GM12874 (cell line): ENCODE measurements around the gene MVB12B.

Experiments used
- CTCF ChIP-seq: IDR thresholded peaks from 2 replicates; pipeline ENCODE4 v1.5.1; 2011; ENCODE audit warnings: low read depth, mild to moderate bottlenecking, control low read depth, low read length, moderate library complexity; ENCODE audit not compliant: insufficient read depth

The MVB12B gene

GRCh38 chr9:126298063-126298801, 28.4 kb upstream of the MVB12B start:
- TF ChIP-seq CTCF, result no peak

GRCh38 chr9:126299706-126300276, 26.8 kb upstream of the MVB12B start:
- no peak for TF ChIP-seq CTCF

- TF ChIP-seq CTCF, result no peak
Observed at GRCh38 chr9:126301196-126301595, 25.4 kb upstream of the MVB12B start.

- TF ChIP-seq CTCF, result peak; percentile 31; the same call in 1 of the 2 replicates
Observed at GRCh38 chr9:126301985-126302603, 24.5 kb upstream of the MVB12B start.

- TF ChIP-seq CTCF, result no peak
Observed at GRCh38 chr9:126302730-126303129, 23.9 kb upstream of the MVB12B start.

- no peak for TF ChIP-seq CTCF
Observed at GRCh38 chr9:126303488-126303887, 23.1 kb upstream of the MVB12B start.

- TF ChIP-seq CTCF, result no peak
Observed at GRCh38 chr9:126304207-126304970, 22.2 kb upstream of the MVB12B start.
